Keratinocyte (primary cell): ENCODE data around the gene SEPTIN5. TPM values are rescaled to one million over a fixed set of nuclear protein-coding genes. Genes with fewer than 3 reads are reported as not detected.

ENCODE experiments used
- DNase-seq: peaks from one replicate; pipeline ENCODE4 v3.0.0-alpha.2; 2011; ENCODE audit warnings: low read depth, missing footprints, low spot score
- FAIRE-seq: peaks from 2 replicates; lab custom pipeline; 2011; peaks lifted over from hg19 to GRCh38; lab: Jason Lieb, UNC
- H2AFZ ChIP-seq: 2 replicates; pipeline ENCODE4 v1.6.0; 2012; ENCODE audit warnings: low read length, control low read depth, inconsistent platforms; ENCODE audit not compliant: control insufficient read depth
- H3K27ac ChIP-seq: 2 replicates; pipeline ENCODE4 v1.5.1; 2011; ENCODE audit warnings: low read length; ENCODE audit not compliant: control insufficient read depth, insufficient read depth
- H3K27me3 ChIP-seq: 3 replicates; pipeline ENCODE4 v1.6.0; 2011; ENCODE audit warnings: low read length; ENCODE audit not compliant: control insufficient read depth, insufficient read depth; ENCODE audit errors: extremely low read depth
- H3K36me3 ChIP-seq, 2 experiments: 2 replicates in 1 of 2; 3 replicates in 1 of 2; pipeline ENCODE4 v1.5.1; 2011; ENCODE audit warnings: low read length in 2 of 2, mild to moderate bottlenecking in 1 of 2; ENCODE audit not compliant: control insufficient read depth in 2 of 2, insufficient read depth in 2 of 2; ENCODE audit errors: extremely low read depth in 1 of 2
- H3K4me1 ChIP-seq: 3 replicates; pipeline ENCODE4 v1.5.1; 2011; ENCODE audit warnings: low read length; ENCODE audit not compliant: control insufficient read depth, insufficient read depth; ENCODE audit errors: extremely low read depth
- H3K4me2 ChIP-seq: 3 replicates; pipeline ENCODE4 v1.6.0; 2011; ENCODE audit warnings: low read depth, low read length; ENCODE audit not compliant: control insufficient read depth, insufficient read depth; ENCODE audit errors: extremely low read depth
- H3K4me3 ChIP-seq, 3 experiments: fragments of 200-600 bp in 1 of 3; sonication (generic) in 1 of 3; 2 replicates in 2 of 3; 3 replicates in 1 of 3; pipeline ENCODE4 v1.5.1; 2011 to 2016; ENCODE audit warnings: low read length in 3 of 3, mild to moderate bottlenecking in 3 of 3, control low read depth in 2 of 3, inconsistent platforms in 1 of 3, low read depth in 1 of 3, mixed read lengths in 1 of 3, mixed run types in 1 of 3, moderate library complexity in 1 of 3; ENCODE audit not compliant: control insufficient read depth in 2 of 3, insufficient read depth in 2 of 3; ENCODE audit errors: extremely low read depth in 1 of 3
- H3K79me2 ChIP-seq: 2 replicates; pipeline ENCODE4 v1.6.0; 2012; ENCODE audit warnings: low read length; ENCODE audit not compliant: control insufficient read depth, insufficient read depth
- H3K9ac ChIP-seq: 3 replicates; pipeline ENCODE4 v1.6.0; 2011; ENCODE audit warnings: low read length; ENCODE audit not compliant: control insufficient read depth, insufficient read depth; ENCODE audit errors: extremely low read depth
- H3K9me1 ChIP-seq: 3 replicates; pipeline ENCODE4 v1.6.0; 2011; ENCODE audit warnings: low read length; ENCODE audit not compliant: control insufficient read depth, insufficient read depth; ENCODE audit errors: extremely low read depth
- H3K9me3 ChIP-seq: 2 replicates; pipeline ENCODE4 v1.5.1; 2012; ENCODE audit warnings: low read depth, low read length; ENCODE audit not compliant: control insufficient read depth
- H4K20me1 ChIP-seq: 3 replicates; pipeline ENCODE4 v1.6.0; 2011; ENCODE audit warnings: low read length; ENCODE audit not compliant: control insufficient read depth, insufficient read depth; ENCODE audit errors: extremely low read depth
- CTCF ChIP-seq, 3 experiments: IDR thresholded peaks in 1 of 3; conservative IDR thresholded peaks in 1 of 3; optimal IDR thresholded peaks in 1 of 3; 2 replicates in 2 of 3; 3 replicates in 1 of 3; pipeline versions ENCODE3 to v1.5.1; 2011; ENCODE audit warnings: low read length in 3 of 3, mild to moderate bottlenecking in 3 of 3, moderate library complexity in 2 of 3, control low read depth in 1 of 3, inconsistent platforms in 1 of 3; ENCODE audit not compliant: insufficient read depth in 2 of 3; ENCODE audit errors: extremely low read depth in 1 of 3
- EZH2 ChIP-seq: IDR thresholded peaks from one replicate; pipeline ENCODE4 v1.6.1; 2012; ENCODE audit warnings: inconsistent platforms, mild to moderate bottlenecking, low read length, moderate library complexity
- dilution Hi-C: fragments of 300-500 bp; cut with MboI; formaldehyde crosslinking; loops from one replicate; pipeline ENCODE4 v1.7.0; 2020; ENCODE audit warnings: low sequenced_read_pairs; ENCODE audit not compliant: extremely low pct_ligation_motif_present
- polyA plus RNA-seq, 5 experiments: library from polyadenylated mRNA; depleted of rRNA in 3 of 5; stranded (reverse) in 3 of 5; stranded (forward) in 1 of 5; unstranded in 1 of 5; fragments of >200 nt; gene quantifications; 1 replicate in 1 of 5; 2 replicates in 3 of 5; 3 replicates in 1 of 5; pipeline versions ENCODE4 v1.2.1 to v1.2.3, GENCODE V29; 2011 to 2012; ENCODE audit warnings: missing spikeins in 2 of 5, low read depth in 1 of 5, low replicate concordance in 1 of 5

The SEPTIN5 gene
- polyA plus RNA-seq, 1 donor (not counting 4 experiments of a cell fraction or from before 2014, with no cell fraction given) = 2.2 TPM

- FAIRE-seq (no peak), DNase-seq (no peak)
- H3K27ac ChIP-seq = no peak overlapping the region
- H4K20me1 ChIP-seq = no peaks in the 10 kb centered on the region
- no peaks in the 10 kb centered on the region for H3K9me1 ChIP-seq
- no peaks in the 10 kb centered on the region for H3K9me3 ChIP-seq
- H3K27me3 ChIP-seq = no peaks in the 10 kb centered on the region
- H3K79me2 ChIP-seq = no peaks in the 10 kb centered on the region
- no peak overlapping the region for H3K9ac ChIP-seq
- no peaks in the 10 kb centered on the region for H3K36me3 ChIP-seq
- no peak overlapping the region for H2AFZ ChIP-seq
- dilution Hi-C loops = no loop called here
- H3K4me1 ChIP-seq = no peaks in the 10 kb centered on the region
- no peak for TF ChIP-seq CTCF (optimal IDR thresholded peaks at IDR 0.05 in 1 of 3, IDR thresholded peaks at IDR 0.05 in 1 of 3, conservative IDR thresholded peaks at IDR 0.05 in 1 of 3; ENCODE audit: extremely low read depth in 1 of 3, insufficient read depth in 2 of 3, low read length in 3 of 3)
- no peak for TF ChIP-seq EZH2
- no peak overlapping the region for H3K4me3 ChIP-seq
- no peak overlapping the region for H3K4me2 ChIP-seq
These were observed 28.1 kb downstream of the SEPTIN5 start for GRCh38 chr22:19742160-19743066.

- FAIRE-seq (no peak), DNase-seq (no peak)
- Histone ChIP-seq H4K20me1 (no peaks in the 10 kb centered on the region), H3K9me1 (no peaks in the 10 kb centered on the region), H3K36me3 (no peaks in the 10 kb centered on the region), H3K9me3 (no peaks in the 10 kb centered on the region), H2AFZ (no peak overlapping the region), H3K27me3 (no peaks in the 10 kb centered on the region), H3K79me2 (no peaks in the 10 kb centered on the region), H3K4me3 (no peak overlapping the region), H3K27ac (no peak overlapping the region), H3K4me1 (no peaks in the 10 kb centered on the region), H3K4me2 (no peak overlapping the region), H3K9ac (no peak overlapping the region)
- TF ChIP-seq CTCF (optimal IDR thresholded peaks at IDR 0.05 in 1 of 3, IDR thresholded peaks at IDR 0.05 in 1 of 3, conservative IDR thresholded peaks at IDR 0.05 in 1 of 3; ENCODE audit: extremely low read depth in 1 of 3, insufficient read depth in 2 of 3, low read length in 3 of 3) (no peak), EZH2 (no peak)
- dilution Hi-C loops = no loop called here
These were observed 28.8 kb downstream of the SEPTIN5 start for GRCh38 chr22:19743081-19743480.
